Measurements from ENCODE around the gene FOXF2. TPM values are rescaled to one million over a fixed set of nuclear protein-coding genes. Genes with fewer than 3 reads are reported as not detected.
A peak's percentile ranks its signal among the peaks of the same experiment; 100 is the strongest.

Gene FOXF2
- total RNA-seq, result not detected
- polyA plus RNA-seq (2013, experiment 1 of 2), result not detected
- polyA plus RNA-seq (2013, experiment 2 of 2), result not detected
- total RNA-seq, result 0 to 0.13 (median 0) reads per million in 172 experiments

DNA sequence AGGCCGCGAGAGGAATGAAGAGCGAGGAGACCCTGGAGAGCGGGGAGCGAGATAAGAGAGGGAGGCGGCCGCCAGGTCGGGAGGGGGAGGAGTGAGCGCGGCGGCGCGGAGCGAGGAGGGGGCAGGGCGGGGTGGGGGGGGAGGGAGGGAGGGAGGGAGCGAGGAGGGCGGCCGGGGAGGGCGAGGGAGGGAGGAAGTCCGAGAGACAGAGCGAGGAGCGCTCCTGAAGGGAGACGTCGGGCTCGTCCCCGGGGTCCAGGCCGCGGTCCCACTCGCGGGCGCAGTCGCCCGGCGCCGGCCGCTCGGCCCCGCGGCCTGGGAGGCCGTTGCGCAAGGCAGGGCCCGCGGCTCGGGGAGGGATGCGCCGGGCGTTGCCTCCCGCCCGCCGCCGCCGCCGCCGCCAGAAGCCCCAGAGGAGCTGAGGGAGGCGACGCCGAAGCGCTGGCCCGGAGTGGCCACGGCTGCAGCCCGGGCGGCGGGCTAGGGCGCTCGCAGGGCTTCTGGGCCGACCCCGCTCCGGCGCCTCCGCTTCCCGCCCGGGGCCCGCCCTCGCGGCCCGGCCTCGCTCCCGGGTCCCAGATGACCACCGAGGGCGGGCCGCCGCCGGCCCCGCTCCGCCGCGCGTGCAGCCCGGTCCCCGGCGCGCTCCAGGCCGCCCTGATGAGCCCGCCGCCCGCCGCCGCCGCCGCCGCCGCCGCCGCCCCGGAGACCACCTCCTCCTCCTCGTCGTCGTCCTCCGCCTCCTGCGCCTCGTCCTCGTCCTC lies at the start of gene FOXF2:
Gene FOXF2 (plus strand): TSS at position 208 of the 764 bp plus-strand sequence. CDS start 372 bp downstream, at position 580.
- DNase-seq (no peak), ATAC-seq (ENCODE audit: poor library complexity) (no peak)
- Histone ChIP-seq H3K27me3 (ENCODE audit: control insufficient read depth in 1 of 2, insufficient read depth in 2 of 2, low read length in 2 of 2) (peaks cover 68 to 85% of the 10 kb centered on the region in 2 experiments), H3K36me3 (ENCODE audit: insufficient read depth, low read length) (no peaks in the 10 kb centered on the region), H3K9me3 (ENCODE audit: control insufficient read depth in 1 of 2, insufficient read depth in 1 of 2, low read length in 2 of 2) (peaks cover 0 to 9% of the 10 kb centered on the region in 2 experiments), H3K4me1 (ENCODE audit: insufficient read depth, low read length) (peaks cover 28% of the 10 kb centered on the region), H3K27ac (ENCODE audit: low read depth in 1 of 2, low read length in 2 of 2) (no peak within 1 kb of the TSS), H3K4me3 (ENCODE audit: low read length) (no peak within 1 kb of the TSS)
- TF ChIP-seq, protein P1, sequence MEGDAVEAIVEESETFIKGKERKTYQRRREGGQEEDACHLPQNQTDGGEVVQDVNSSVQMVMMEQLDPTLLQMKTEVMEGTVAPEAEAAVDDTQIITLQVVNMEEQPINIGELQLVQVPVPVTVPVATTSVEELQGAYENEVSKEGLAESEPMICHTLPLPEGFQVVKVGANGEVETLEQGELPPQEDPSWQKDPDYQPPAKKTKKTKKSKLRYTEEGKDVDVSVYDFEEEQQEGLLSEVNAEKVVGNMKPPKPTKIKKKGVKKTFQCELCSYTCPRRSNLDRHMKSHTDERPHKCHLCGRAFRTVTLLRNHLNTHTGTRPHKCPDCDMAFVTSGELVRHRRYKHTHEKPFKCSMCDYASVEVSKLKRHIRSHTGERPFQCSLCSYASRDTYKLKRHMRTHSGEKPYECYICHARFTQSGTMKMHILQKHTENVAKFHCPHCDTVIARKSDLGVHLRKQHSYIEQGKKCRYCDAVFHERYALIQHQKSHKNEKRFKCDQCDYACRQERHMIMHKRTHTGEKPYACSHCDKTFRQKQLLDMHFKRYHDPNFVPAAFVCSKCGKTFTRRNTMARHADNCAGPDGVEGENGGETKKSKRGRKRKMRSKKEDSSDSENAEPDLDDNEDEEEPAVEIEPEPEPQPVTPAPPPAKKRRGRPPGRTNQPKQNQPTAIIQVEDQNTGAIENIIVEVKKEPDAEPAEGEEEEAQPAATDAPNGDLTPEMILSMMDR (IDR thresholded peaks at IDR 0.05), result no peak
- no peaks in the 10 kb centered on the region for H3K9me3 Mint-ChIP-seq
- intact Hi-C loops (cut with DNase I, micrococcal nuclease), result loop anchor here in 1 of 2 experiments (10.0 kb wide), 1 partner anchor 665 kb away; no protein-coding TSS in a partner anchor
- peak within 1 kb of the TSS; percentile 81 for H3K4me3 Mint-ChIP-seq
- no peak within 1 kb of the TSS for H3K27ac Mint-ChIP-seq
- POLR2A ChIA-PET, result no interaction called here
- no peaks in the 10 kb centered on the region for H3K36me3 Mint-ChIP-seq (ENCODE audit: low read depth)
- peaks cover 45% of the 10 kb centered on the region for H3K4me1 Mint-ChIP-seq (ENCODE audit: low read depth)
- CTCF ChIA-PET, result no interaction called here
- H3K27me3 Mint-ChIP-seq, result peaks cover 83% of the 10 kb centered on the region

GRCh38 chr6:1346101-1346500 lies 43.3 kb upstream of the FOXF2 start:
- Histone ChIP-seq H3K36me3 (ENCODE audit: insufficient read depth, low read length) (no peaks in the 10 kb centered on the region), H3K4me1 (ENCODE audit: insufficient read depth, low read length) (no peaks in the 10 kb centered on the region), H3K4me3 (ENCODE audit: low read length) (no peak overlapping the region), H3K27ac (ENCODE audit: low read depth in 1 of 2, low read length in 2 of 2) (no peak overlapping the region), H3K27me3 (ENCODE audit: control insufficient read depth in 1 of 2, insufficient read depth in 2 of 2, low read length in 2 of 2) (peaks cover 19 to 27% of the 10 kb centered on the region in 2 experiments), H3K9me3 (ENCODE audit: control insufficient read depth in 1 of 2, insufficient read depth in 1 of 2, low read length in 2 of 2) (peaks cover 0 to 20% of the 10 kb centered on the region in 2 experiments)
- Mint-ChIP-seq H3K27ac (no peak overlapping the region), H3K4me3 (no peak overlapping the region), H3K27me3 (peaks cover 86% of the 10 kb centered on the region), H3K9me3 (peaks cover 16% of the 10 kb centered on the region), H3K4me1 (ENCODE audit: low read depth) (no peaks in the 10 kb centered on the region), H3K36me3 (ENCODE audit: low read depth) (no peaks in the 10 kb centered on the region)
- POLR2A ChIA-PET, result no interaction called here
- intact Hi-C loops (cut with DNase I, micrococcal nuclease), result no loop called here
- CTCF ChIA-PET, result no interaction called here
- no peak for DNase-seq
- TF ChIP-seq, protein P1 (IDR thresholded peaks at IDR 0.05), result no peak
- ATAC-seq (ENCODE audit: poor library complexity), result no peak

DNA sequence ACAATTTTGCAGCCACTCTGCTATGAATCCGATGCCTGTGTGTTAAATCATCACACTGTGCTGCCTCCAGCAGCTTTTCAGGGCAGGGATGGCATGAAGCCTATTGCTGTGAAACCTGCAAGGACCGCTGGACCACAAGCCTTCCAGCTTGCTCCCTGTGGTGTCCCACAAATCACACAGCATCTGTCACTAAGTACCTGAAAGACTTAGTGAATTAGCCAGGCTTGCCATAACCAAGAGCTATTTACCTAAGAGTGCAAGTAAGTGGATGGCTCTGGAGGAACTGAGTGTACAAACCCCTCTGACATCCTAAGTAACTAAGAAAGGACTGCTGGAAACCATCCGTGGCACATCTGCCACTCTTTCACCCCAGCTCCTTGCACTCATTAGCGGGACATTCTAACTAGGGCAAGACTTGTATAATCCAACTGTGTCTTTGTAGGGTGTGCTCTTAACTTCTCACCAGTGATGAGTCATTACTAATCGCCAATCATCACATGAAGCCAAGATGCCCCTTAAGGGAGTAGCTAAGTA lies 42.8 kb upstream of the FOXF2 start:
- DNase-seq, result no peak
- Histone ChIP-seq H3K27me3 (ENCODE audit: control insufficient read depth in 1 of 2, insufficient read depth in 2 of 2, low read length in 2 of 2) (peaks cover 19 to 27% of the 10 kb centered on the region in 2 experiments), H3K9me3 (ENCODE audit: control insufficient read depth in 1 of 2, insufficient read depth in 1 of 2, low read length in 2 of 2) (peaks cover 0 to 25% of the 10 kb centered on the region in 2 experiments), H3K27ac (ENCODE audit: low read depth in 1 of 2, low read length in 2 of 2) (no peak overlapping the region), H3K4me3 (ENCODE audit: low read length) (no peak overlapping the region), H3K4me1 (ENCODE audit: insufficient read depth, low read length) (no peaks in the 10 kb centered on the region), H3K36me3 (ENCODE audit: insufficient read depth, low read length) (no peaks in the 10 kb centered on the region)
- Mint-ChIP-seq H3K4me3 (no peak overlapping the region), H3K27me3 (peaks cover 86% of the 10 kb centered on the region), H3K9me3 (peaks cover 21% of the 10 kb centered on the region), H3K36me3 (ENCODE audit: low read depth) (peaks cover 1% of the 10 kb centered on the region), H3K4me1 (ENCODE audit: low read depth) (no peaks in the 10 kb centered on the region), H3K27ac (no peak overlapping the region)
- ATAC-seq (ENCODE audit: poor library complexity), result no peak
- TF ChIP-seq, protein P1 (IDR thresholded peaks at IDR 0.05), result no peak
- ChIA-PET POLR2A (no interaction called here), CTCF (no interaction called here)
- intact Hi-C loops (cut with DNase I, micrococcal nuclease), result no loop called here

All from CD4-positive, alpha-beta T cell (primary cell).